Spleen (tissue), 11 donors: ENCODE measurements around the gene NSG1. TPM values are rescaled to one million over a fixed set of nuclear protein-coding genes. Genes with fewer than 3 reads are reported as not detected.

ENCODE experiments used
- DNase-seq: peaks from one replicate; pipeline ENCODE4 v3.0.0-alpha.2; 2020
- H3K27ac ChIP-seq, 8 donors: fragments of 200-600 bp; sonication (generic) in 7 of 8; 1 replicate in 4 of 8; 2 replicates in 4 of 8; pipeline versions ENCODE4 v1.5.0 to v1.8.0; 2016 to 2021; ENCODE audit warnings: inconsistent platforms in 4 of 8, mild to moderate bottlenecking in 4 of 8, moderate library complexity in 1 of 8
- H3K27me3 ChIP-seq, 7 donors: fragments of 200-600 bp; sonication (generic) in 6 of 7; replicated peaks in 1 of 7; 1 replicate in 4 of 7; 2 replicates in 3 of 7; pipeline versions ENCODE4 v1.5.0 to v1.8.0; 2016 to 2021; ENCODE audit warnings: inconsistent platforms in 3 of 7, mild to moderate bottlenecking in 1 of 7
- H3K36me3 ChIP-seq, 6 donors: fragments of 200-600 bp; sonication (generic) in 5 of 6; 1 replicate in 4 of 6; 2 replicates in 2 of 6; pipeline versions ENCODE4 v1.5.0 to v1.8.0; 2016 to 2021; ENCODE audit warnings: inconsistent platforms in 2 of 6
- H3K4me1 ChIP-seq, 6 donors: fragments of 200-600 bp; sonication (generic) in 5 of 6; 1 replicate in 3 of 6; 2 replicates in 3 of 6; pipeline versions ENCODE4 v1.5.0 to v1.8.0; 2016 to 2021; ENCODE audit warnings: inconsistent platforms in 3 of 6
- H3K4me3 ChIP-seq, 8 donors: fragments of 200-600 bp; sonication (generic) in 7 of 8; 1 replicate in 4 of 8; 2 replicates in 4 of 8; pipeline versions ENCODE4 v1.5.0 to v1.8.0; 2016 to 2021; ENCODE audit warnings: inconsistent platforms in 4 of 8, mild to moderate bottlenecking in 4 of 8, moderate library complexity in 2 of 8
- H3K9me3 ChIP-seq, 8 donors: fragments of 200-600 bp; sonication (generic) in 7 of 8; 1 replicate in 4 of 8; 2 replicates in 4 of 8; pipeline versions ENCODE4 v1.5.0 to v1.8.0; 2016 to 2021; ENCODE audit warnings: inconsistent platforms in 4 of 8
- POLR2A ChIP-seq, 3 donors: fragments of 450-650 bp; IDR thresholded peaks; one replicate each; pipeline ENCODE4 v1.5.1; 2017; ENCODE audit warnings: antibody characterized with exemption in 3 of 3, mild to moderate bottlenecking in 1 of 3
- POLR2AphosphoS5 ChIP-seq, 3 donors: sonication (generic); formaldehyde crosslinking; IDR thresholded peaks; one replicate each; pipeline ENCODE4 v1.5.1; 2017; ENCODE audit warnings: antibody characterized with exemption in 3 of 3
- WGBS, 5 donors: extraction: QIAGEN DNeasy Blood & Tissue Kit in 3 of 5; methylation state at CpG; one replicate each; pipeline versions ENCODE4 v1.1.5 to v1.1.7; 2013 to 2018; 5-methylcytosine and 5-hydroxymethylcytosine counted together
- intact Hi-C: fragments of 100-400 bp; cut with DNase I; formaldehyde crosslinking; loops from one replicate; pipeline ENCODE4 v1.15.0; 2023; ENCODE audit warnings: low total_unique reads
- polyA plus RNA-seq, 3 donors: library from polyadenylated mRNA; stranded (reverse); fragments of 200-250 nt; gene quantifications; one replicate each; pipeline ENCODE4 v1.2.1, GENCODE V29; 2013
- total RNA-seq, 7 donors: library from RNA; depleted of rRNA in 3 of 7; stranded (reverse); fragments of >200 nt in 3 of 7; fragmentation: NEBNext Ultra II Directional in 4 of 7; extraction: Animal tissue kit (Norgen Biotek cat#: 25700) in 4 of 7; gene quantifications; one replicate each; pipeline versions ENCODE4 v1.1.0 to v1.2.1, GENCODE V29; 2016 to 2021
- TF ChIP-seq, protein P1 (sequence below), 11 experiments: fragments of 200-600 bp in 7 of 11; fragments of 450-650 bp in 4 of 11; sonication (generic) in 4 of 11; IDR thresholded peaks in 8 of 11; conservative IDR thresholded peaks in 3 of 11; 1 replicate in 7 of 11; 2 replicates in 4 of 11; pipeline versions ENCODE4 v1.4.0 to v1.8.0; 2016 to 2021; ENCODE audit warnings: antibody characterized with exemption in 11 of 11, inconsistent platforms in 4 of 11, mild to moderate bottlenecking in 1 of 11
- donor health status: healthy with polysubstance abuse.
- donor health status: DM: no; HTN: no; CAD: no; lungs with moderate emphysema.
- donor health status: DM: no; HTN: no; CAD: no.
- donor health status: Bipolar disorder and iron deficiency.
- donor health status: healthy.
- donor health status: DM: no; HTN: no; CAD: no.
- donor health status: DM: yes; HTN: yes; CAD: no.

Gene NSG1
- total and polyA plus RNA-seq, 10 donors, result 0.22 to 4.1 (median 1.4) TPM

DNA sequence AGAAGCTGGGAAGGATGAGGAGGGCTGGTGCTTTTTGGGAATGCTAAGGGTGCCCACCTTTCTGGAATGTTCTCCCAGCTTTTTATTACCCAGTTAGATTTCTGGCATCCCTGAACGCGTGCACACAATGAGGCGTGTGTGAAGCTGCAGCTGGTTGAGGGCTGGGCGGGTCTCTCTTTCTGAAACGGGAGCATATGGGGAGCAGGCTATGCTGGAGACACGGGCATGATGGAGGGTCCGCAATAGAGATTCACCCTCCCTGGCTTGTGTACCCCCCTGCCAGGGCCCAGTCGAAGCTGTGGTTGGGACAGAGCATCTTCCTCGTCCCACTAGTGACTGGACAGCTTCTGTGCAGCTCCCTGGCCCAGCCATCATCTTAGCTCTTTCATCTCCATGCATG lies 8.5 kb downstream of the NSG1 start:
- peaks cover 0 to 13% (median 0%) of the 10 kb centered on the region in 8 donors for H3K9me3 ChIP-seq
- intact Hi-C loops, result no loop called here
- H3K27ac ChIP-seq, result no peak overlapping the region
- TF ChIP-seq POLR2A (IDR thresholded peaks at IDR 0.05) (no peak), POLR2AphosphoS5 (IDR thresholded peaks at IDR 0.05) (no peak)
- TF ChIP-seq, protein P1, sequence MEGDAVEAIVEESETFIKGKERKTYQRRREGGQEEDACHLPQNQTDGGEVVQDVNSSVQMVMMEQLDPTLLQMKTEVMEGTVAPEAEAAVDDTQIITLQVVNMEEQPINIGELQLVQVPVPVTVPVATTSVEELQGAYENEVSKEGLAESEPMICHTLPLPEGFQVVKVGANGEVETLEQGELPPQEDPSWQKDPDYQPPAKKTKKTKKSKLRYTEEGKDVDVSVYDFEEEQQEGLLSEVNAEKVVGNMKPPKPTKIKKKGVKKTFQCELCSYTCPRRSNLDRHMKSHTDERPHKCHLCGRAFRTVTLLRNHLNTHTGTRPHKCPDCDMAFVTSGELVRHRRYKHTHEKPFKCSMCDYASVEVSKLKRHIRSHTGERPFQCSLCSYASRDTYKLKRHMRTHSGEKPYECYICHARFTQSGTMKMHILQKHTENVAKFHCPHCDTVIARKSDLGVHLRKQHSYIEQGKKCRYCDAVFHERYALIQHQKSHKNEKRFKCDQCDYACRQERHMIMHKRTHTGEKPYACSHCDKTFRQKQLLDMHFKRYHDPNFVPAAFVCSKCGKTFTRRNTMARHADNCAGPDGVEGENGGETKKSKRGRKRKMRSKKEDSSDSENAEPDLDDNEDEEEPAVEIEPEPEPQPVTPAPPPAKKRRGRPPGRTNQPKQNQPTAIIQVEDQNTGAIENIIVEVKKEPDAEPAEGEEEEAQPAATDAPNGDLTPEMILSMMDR (IDR thresholded peaks at IDR 0.05 in 8 of 11, conservative IDR thresholded peaks at IDR 0.05 in 3 of 11), result no peak
- no peak for DNase-seq
- peaks cover 0 to 75% (median 6%) of the 10 kb centered on the region in 7 donors for H3K27me3 ChIP-seq
- peaks cover 0 to 13% (median 0%) of the 10 kb centered on the region in 6 donors for H3K4me1 ChIP-seq
- 72 to 89% (median 79%) methylated on average over 9 of the region's 9 CpGs for WGBS, 5 donors
- no peak overlapping the region for H3K4me3 ChIP-seq
- H3K36me3 ChIP-seq, result no peaks in the 10 kb centered on the region

DNA sequence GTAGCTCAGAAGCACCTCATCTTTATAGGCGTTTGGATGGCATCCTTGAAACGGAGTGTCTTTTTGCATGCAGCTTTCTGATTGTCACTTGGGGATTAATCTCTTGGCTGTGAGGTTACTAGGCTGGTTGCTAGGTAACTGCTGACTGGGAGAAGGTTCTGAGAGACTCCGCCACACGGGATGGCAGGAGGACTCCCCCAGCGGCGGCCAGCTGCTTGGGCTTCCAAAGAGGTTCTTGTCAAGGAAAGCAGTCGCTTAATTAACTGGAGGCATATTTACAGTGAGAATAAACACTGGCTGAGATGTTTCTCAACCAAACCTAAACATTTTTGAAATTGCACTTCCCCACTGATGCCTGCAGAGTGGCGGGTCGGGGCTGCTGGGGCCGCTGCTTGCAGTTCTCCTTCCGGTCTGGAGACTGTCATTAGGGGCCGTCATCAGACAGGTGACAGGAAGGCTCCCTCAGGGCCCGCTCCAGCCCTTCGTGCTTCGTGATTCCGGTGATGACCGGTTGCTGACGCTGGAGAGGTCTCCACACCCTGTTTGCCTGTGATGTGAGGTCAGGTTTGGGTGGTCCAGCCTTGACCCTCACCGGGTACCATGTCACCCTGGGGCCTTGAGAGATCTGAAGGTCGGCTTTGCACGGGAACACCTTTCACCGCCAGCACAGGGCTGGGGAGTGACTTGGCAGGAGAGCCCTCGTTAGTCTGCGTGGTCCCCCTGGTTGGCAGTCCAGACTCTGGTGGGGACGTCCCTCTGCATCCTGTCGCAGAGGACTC lies 9.1 kb downstream of the NSG1 start:
- Histone ChIP-seq H3K27ac (no peak overlapping the region), H3K9me3 (peaks cover 0 to 15% (median 0%) of the 10 kb centered on the region in 8 donors), H3K36me3 (no peaks in the 10 kb centered on the region), H3K4me3 (peak overlapping the region in 1 of 8 donors; percentile 24), H3K27me3 (peaks cover 0 to 71% (median 6%) of the 10 kb centered on the region in 7 donors), H3K4me1 (peaks cover 0 to 13% (median 0%) of the 10 kb centered on the region in 6 donors)
- no peak for DNase-seq
- intact Hi-C loops, result no loop called here
- WGBS, 5 donors, result 23 to 31% (median 25%) methylated on average over 20 to 26 of the region's 26 CpGs
- no peak for TF ChIP-seq POLR2A (IDR thresholded peaks at IDR 0.05)

DNA sequence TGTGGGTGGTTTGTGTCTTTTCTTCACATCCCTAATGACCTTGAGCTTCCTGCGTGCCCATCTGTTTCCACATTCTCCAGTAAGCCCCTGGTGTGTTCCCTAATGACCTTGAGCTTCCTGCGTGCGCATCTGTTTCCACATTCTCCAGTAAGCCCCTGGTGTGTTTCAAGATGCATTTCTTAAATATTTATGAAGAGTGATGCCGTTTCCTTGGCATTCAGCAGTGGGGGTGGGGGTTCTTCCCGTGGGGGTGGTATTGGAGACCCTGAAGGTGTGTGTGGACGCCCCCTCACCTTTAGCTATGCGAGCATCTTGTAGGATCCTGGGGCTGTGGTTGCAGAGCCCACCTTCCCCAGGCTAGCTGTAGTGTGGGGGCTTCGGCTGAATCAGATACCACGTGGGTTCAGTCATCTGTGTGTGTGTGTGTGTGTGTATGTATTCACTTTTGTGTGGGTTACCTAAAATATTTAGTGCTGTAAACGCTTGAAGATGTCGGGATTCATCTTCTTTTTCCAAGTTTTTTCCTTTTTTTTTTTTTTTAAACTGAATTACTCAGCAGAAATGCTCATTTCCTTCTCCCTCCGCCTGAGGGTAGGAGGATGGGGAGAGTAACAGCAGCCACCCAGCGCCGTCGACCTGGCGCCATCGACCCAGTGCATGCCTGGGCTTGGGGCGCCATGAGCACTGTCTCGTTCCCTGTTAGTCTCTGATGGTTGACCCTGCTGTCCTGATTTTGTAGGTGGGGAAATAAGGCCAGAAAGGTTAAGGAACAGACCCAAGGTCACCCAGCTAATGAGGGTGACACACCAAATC lies 9.9 kb downstream of the NSG1 start:
- intact Hi-C loops, result no loop called here
- H3K36me3 ChIP-seq, result no peaks in the 10 kb centered on the region
- H3K4me3 ChIP-seq, result no peak overlapping the region
- H3K4me1 ChIP-seq, result peaks cover 0 to 13% (median 0%) of the 10 kb centered on the region in 6 donors
- H3K9me3 ChIP-seq, result peaks cover 0 to 15% (median 0%) of the 10 kb centered on the region in 8 donors
- DNase-seq, result no peak
- TF ChIP-seq POLR2AphosphoS5 (IDR thresholded peaks at IDR 0.05) (no peak), POLR2A (IDR thresholded peaks at IDR 0.05) (no peak)
- TF ChIP-seq, protein P1 (IDR thresholded peaks at IDR 0.05 in 8 of 11, conservative IDR thresholded peaks at IDR 0.05 in 3 of 11), result no peak
- WGBS, 5 donors, result 51 to 62% (median 56%) methylated on average over 18 to 19 of the region's 19 CpGs
- no peak overlapping the region for H3K27ac ChIP-seq
- H3K27me3 ChIP-seq, result peaks cover 0 to 73% (median 5%) of the 10 kb centered on the region in 7 donors

DNA sequence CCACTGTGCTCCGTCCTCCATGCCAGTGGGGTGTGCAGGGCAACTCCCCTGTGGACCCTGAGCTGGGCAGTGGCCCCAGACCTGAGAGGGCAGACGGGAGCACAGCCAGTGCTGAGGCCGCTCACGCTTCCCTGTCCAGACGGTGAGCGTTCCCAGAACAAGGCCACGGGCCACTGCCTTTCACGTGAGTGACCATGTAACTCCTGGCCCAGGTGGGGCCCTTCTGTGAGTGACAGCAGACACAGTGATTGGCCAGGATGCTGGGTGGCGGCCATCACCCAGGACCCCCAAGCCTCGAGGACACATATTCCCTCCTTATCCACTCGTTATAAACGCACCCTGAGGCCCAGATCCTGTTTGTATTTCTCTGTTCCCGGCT lies 10.5 kb downstream of the NSG1 start:
- peaks cover 0 to 73% (median 0%) of the 10 kb centered on the region in 7 donors for H3K27me3 ChIP-seq
- H3K27ac ChIP-seq, result no peak overlapping the region
- no peaks in the 10 kb centered on the region for H3K36me3 ChIP-seq
- TF ChIP-seq POLR2AphosphoS5 (IDR thresholded peaks at IDR 0.05) (no peak), POLR2A (IDR thresholded peaks at IDR 0.05) (no peak)
- H3K4me1 ChIP-seq, result peaks cover 0 to 13% (median 0%) of the 10 kb centered on the region in 6 donors
- peaks cover 0 to 15% (median 0%) of the 10 kb centered on the region in 8 donors for H3K9me3 ChIP-seq
- DNase-seq, result peak; percentile 56
- intact Hi-C loops, result no loop called here
- 81 to 89% (median 82%) methylated on average over 9 to 13 of the region's 13 CpGs for WGBS, 5 donors
- no peak overlapping the region for H3K4me3 ChIP-seq
